GM10847 (cell line): ENCODE data around the gene CEP112.

ENCODE experiments used
- POLR2A ChIP-seq: IDR thresholded peaks from 2 replicates; pipeline ENCODE4 v1.6.1; 2011; ENCODE audit not compliant: insufficient read length; ENCODE audit errors: extremely low read depth

The CEP112 gene

DNA sequence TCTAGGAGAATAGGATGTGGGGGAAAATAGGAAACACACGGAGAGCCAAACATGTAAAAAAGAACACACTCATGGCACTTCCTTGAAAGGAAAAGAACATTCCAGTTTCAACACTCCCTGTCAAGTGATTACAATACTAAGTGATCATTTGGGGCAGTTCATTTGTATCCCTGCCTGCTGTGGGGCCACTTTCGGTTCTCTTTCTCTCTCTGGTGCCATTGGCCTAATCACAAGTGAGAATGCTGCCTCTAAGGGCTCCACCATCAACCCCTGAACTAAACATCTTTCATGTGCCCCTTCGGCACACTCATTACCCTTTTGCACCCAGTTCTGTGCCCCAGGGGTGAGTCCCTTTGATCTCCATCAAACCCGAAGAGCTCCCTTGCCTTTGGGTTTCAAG lies 197.3 kb downstream of the CEP112 start:
- TF ChIP-seq POLR2A, result no peak

DNA sequence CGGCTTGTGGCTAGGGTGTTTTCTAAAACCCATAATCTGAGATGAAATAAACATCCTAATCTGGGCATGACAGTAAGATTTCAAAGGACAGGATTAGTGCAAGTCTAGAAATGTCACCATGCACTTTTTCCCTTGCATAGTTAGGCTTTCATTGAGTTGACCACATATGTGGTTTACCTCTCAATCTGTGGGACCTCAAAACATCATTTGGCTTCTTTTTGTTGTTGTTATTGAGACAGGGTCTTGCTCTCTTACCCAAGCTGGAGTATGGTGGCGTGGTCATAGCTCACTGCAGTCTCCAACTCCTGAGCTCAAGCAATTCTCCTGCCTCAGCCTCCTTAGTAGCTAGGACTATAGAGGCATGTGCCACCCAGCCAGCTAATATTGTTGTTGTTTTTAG lies 197.8 kb downstream of the CEP112 start:
- no peak for TF ChIP-seq POLR2A

DNA sequence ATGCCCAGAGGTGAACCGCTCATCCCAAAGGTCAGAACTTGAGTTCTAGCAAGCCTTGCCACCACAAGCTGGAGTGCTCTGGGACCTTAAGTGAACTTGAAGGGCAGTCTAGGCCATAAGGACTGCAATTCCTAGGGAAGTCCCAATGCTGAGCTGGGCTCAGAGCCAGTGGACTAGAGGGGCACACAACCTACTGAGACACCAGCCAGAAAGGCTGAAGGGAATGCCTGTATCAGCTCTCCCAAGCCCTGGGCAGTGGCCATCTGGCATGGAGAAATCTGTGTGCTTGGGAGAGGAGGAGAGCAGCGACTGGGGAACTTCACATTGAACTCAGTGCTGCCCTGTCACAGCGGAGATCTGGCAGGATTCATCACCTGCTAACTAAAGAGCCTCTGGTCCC lies 201.3 kb downstream of the CEP112 start:
- no peak for TF ChIP-seq POLR2A

DNA sequence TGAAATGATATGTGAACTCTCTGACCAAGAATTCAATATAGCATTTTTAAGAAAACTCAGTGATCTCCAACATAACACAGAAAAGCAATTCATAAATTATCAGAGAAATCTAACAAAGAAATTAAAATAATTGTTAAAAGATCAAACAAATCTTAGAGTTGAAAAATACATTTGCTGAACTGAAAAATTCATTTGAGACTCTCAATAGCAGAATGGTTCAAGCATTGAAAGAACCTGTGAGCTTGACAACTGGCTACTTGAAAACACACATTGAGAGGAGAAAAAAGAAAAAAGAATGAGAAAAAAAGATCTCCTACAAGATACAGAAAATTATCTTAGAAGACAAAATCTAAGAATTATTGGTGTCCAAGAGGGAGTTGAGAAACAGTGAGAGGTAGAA lies 203.5 kb downstream of the CEP112 start:
- TF ChIP-seq POLR2A, result no peak

DNA sequence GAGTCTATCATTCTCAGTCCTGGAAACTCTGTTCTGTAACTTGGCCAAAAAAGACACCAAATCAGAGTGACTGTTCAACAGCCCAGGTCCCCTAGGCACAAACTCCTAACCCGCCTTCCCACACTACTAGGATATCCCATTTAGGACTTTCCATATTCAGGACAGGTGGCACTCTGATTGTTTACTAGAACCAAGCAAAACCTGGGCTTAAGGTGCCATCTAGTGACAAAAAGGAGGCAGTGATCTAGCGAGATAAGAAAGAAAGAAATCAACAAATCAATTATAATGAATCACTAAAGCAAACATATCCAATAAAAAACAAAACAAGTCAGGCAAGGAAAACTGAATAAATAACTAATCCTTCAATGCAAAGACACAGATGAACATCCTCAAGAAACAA lies 203.9 kb downstream of the CEP112 start:
- TF ChIP-seq POLR2A, result no peak

DNA sequence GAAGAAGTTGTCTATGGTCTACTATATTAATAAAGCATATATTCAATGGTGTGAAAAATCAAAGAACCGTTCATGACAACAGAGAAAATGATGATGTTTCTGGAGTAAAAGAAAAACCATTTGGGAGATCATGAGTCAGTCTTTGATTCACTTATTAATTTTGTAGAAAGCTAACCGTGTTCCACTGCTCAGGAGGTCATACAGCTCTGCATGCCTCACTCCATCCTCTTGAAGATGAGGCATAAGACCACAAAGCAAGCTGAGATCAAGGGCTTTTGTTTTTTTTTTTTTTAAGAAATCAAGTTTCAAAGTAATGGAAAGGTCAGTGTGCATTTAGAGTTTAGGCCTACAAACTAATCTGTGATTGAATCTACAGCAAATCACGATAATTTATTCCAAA lies 206.4 kb downstream of the CEP112 start:
- TF ChIP-seq POLR2A, result no peak

DNA sequence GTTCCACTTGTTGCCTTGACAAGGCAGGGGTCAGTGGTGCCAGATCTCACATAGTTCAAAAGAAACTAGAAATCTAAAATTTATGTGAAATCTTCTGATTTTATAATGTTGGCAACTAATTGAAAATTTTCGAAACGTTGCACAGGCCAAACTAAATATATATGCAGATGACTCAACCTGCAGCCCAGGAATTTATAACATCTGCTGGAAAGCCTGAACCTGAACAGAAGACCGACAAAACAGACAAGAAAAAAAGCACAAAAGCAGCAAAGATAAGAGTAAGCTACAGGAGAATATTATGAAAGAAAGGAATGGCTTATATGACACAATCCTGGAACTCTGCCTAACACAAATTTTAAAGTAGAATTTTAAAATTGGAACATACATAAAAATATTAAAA lies 207.6 kb downstream of the CEP112 start:
- TF ChIP-seq POLR2A, result no peak

DNA sequence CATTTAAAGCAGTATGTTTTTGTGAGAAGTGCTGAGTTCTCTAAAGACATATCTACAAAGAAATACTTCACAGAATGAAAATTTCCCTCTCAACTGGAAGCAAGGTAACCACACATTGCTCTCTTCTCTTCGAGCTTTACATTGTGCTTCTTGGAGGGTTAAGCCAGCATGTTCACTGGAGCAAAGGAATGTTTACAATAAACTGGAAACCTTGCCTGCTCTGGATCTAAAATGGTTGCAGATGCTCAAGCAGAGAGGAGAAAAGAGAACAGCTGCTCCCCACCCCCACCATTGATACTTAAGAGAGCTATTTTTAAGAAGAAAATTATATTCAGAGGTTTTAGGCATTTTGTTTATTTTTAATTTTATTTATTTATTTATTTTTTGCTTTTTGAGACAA lies 213.1 kb downstream of the CEP112 start:
- no peak for TF ChIP-seq POLR2A

DNA sequence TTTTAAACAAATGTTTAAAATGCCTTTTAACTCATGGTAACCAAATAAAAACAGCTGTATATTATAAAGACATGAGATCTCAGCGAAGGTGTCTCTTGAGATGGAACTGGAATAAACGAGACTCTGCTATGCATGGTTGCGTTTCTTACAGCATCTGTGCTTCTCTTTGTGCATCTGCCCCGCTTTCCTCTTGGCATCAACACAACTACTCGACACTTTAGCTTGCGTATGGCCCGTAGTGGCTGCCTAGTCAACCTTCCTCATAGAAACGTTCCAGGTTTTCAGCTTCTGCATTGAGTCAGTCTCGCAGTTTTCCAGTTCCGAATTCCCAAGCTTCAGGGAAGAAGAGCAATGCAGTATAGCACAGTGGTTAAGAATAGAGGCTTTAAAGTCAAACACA lies 214.9 kb downstream of the CEP112 start:
- TF ChIP-seq POLR2A, result no peak

DNA sequence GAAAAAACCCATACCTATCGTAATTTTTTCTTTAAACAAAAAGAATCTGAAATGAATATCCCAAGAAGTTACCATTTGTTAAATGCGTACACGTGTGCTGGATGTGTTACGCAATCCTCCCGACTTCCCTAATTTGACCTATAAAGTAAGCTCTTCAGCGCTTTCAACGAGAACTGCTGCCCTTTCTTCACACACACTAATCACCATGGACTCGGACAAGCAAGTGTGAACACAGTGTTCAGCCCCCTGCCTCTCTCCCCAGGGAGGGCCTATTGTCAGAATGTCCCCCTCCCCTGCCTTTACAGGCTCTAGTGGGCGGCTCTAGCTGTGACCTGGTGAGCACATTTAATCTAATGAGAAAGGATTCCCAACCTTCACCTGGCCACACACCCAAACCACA lies 216.1 kb downstream of the CEP112 start:
- no peak for TF ChIP-seq POLR2A

DNA sequence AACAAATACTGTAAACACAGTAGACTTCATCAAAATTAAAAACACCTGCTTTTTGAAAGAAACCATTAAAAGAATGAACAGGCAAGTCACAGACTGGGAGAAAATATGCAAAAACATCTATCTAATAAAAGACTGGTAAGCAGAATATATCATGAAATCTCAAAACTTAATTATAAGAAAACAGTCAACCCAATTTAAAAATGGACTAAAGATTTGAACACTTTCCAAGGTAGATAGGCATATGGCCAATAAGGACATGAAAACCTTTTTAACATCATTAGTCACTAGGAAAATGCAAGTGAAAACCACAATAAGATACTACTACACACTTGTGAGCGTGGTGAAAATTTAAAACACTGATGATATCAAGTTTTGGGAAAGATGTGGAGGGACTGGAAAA lies 218.7 kb downstream of the CEP112 start:
- no peak for TF ChIP-seq POLR2A

DNA sequence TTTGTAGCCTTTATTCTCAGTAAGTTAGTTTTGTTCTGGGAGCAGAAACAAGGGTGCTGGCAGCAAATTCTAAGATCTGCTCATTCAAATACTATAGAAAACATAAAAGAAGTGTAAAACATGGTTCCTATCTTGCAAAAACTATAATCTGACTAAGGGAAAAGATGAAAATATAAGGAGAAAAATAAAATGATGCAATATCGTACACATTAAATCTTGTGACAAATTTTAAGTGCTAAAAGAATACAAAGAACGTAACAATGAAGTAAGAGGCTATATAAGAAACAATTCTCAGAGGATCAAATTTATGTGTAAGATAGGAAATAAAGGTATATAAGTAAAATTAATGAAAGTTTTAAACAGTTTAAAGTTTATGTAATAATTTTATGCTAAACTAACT lies 224.6 kb downstream of the CEP112 start:
- no peak for TF ChIP-seq POLR2A

DNA sequence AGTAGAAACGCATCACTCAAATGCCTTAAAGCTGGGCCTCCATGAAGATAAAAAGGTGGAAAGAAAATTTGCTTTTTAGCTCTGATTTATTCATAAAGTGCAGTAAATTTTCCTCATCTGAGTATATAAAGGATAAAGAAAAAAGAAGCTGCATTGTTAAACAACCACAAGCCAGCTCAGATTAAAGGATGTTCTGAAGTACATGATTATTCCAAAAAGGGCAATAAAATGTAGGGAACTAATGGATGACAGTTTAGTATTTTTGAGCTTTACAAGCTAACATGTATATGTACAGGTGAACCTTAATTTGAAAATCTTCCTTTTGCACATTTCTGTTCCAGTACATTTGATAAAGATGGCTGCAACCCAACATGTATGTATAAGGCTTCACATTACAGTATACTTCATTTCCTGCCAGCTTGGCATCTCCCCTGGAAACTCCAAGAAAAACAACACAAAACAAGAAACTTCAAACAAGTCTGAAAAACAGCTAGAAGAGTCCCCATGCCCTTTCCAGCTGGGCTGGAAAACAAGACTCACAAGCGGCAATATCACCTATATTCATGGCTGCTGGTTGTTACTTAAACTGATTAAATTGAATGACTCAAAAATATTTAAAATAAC lies 225.7 kb downstream of the CEP112 start:
- no peak for TF ChIP-seq POLR2A

DNA sequence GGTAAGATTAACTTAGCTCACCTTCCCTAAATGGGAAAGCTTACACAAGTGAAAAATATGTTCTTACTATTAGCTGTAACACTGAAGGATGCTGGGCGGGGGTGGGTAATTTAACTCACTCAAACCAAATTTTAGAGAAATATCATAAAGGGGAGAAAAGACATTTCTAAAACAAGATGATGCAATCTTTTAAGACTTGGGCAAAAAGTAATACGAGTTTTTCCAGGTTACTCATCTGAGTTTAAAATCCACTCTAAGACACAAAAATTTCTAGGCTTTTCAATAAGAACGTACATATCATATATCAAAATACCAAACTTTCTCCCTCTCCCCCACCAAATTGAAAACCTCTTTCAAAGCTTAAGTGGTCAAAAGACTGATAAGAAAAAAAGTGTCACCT lies 228.8 kb downstream of the CEP112 start:
- TF ChIP-seq POLR2A, result no peak

DNA sequence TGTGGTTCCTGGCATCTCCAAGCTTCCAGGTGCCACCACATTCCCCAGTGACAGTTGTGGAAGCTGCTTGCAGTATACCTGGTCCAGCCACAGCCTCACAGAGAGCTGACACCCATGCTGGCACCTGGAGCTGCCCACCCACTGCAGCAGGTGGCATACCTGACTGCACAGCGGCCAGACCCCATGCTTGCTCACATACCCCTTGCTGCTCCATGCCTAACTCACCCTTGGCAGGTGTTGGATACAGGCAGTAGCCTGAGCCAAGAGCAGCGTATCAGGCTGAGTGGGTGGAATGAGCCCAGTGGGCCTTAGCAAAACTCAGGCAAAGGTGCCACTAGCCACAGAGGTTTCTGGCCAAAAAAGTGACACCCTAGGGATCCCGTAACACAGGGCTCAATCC lies 232.3 kb downstream of the CEP112 start:
- TF ChIP-seq POLR2A, result no peak

DNA sequence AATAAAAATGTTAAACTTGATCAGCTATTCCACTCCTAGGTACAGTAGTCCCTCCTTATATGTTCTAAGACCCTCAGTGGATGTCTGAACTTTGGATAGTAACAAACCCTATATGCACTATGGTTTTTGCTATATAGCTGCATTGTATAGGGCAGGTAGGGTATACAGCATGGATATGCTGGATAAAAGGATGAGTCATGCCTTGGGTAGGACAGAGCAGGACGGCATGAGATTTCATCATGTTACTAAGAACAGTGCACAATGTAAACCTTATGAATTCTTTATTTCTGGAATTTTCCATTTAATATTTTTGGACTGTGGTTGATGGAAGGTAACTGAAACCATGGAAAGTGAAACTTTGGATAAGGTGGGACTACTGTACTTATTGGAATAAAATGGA lies 235.1 kb downstream of the CEP112 start:
- no peak for TF ChIP-seq POLR2A

DNA sequence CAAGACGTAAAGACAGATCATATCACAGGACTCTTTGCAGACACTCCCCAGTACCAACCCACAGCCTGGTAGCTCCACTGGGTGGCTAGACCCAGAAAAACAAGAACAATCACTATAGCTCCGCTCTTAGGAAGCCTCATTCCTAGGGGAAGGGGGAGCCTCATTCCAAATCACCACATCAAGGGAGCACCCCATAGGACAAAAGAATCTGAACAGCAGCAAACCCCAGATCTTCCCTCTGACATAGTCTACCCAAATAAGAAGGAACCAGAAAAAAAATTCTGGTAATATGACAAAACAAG lies 237.8 kb downstream of the CEP112 start:
- TF ChIP-seq POLR2A, result no peak

DNA sequence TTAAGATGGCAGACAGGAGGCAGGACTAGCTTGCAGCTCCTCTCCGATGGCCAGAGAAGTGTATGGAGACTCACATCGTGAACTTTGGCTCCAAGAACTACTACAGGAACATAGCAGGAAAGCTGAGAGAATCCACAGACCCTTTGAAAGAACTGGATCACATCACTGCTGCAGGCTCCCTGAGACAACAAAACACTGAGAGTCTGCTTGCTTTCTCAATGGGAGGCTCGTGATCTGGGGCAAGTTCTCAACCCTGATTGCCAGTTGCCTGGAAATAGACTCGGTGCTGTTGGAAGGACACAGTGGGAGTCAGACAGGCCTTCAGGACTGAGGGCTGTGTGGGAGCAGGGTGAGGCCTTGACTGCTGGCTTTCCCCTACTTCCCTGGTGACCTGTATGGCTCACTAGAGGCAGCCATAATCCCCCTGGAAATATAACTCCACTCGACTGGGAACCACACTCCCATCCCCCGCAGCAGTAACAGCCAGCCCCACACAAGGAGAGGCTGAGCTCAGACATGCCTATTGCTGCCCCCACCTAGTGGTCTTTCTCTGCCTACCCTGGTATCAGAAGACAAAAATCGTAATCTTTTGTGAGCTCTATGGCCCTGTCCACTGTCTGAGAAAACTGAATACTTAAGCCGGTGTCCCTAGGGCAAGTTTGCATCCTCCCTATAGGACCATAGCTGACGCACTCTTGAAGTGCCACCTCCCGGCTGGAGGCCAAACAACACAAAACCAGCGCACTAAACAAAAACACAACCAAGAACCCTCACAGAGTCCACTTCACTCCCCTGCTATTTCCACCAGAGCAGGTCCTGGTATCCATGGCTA lies 238.4 kb downstream of the CEP112 start:
- TF ChIP-seq POLR2A, result no peak

DNA sequence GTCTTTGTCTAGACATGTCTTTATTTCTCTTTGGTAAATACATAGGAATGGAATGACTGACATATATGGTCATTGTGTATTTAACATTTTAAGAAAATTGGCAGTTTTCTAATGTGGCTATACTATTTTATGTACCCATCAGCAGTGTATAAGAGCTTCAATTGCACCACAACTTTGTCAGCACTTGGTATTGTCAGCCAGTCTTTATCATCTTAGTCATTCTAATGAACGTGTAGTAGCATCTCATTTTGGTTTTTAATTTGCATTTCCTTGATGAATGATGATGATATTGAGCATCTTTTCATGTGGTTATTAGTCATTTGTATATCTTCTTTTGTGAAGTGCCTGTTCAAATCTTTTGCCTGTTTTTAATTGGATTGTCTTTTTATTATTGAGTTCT lies 239.3 kb downstream of the CEP112 start:
- TF ChIP-seq POLR2A, result no peak
